ENCODE results near the gene KIF26B.

Gene KIF26B

GRCh38 chr1:245484176-245484575 is 329.4 kb downstream of the KIF26B start (continued):
- TF ChIP-seq ZC3H10 (CRISPR knock-in tag; IDR thresholded peaks at IDR 0.05) = no peak

DNA sequence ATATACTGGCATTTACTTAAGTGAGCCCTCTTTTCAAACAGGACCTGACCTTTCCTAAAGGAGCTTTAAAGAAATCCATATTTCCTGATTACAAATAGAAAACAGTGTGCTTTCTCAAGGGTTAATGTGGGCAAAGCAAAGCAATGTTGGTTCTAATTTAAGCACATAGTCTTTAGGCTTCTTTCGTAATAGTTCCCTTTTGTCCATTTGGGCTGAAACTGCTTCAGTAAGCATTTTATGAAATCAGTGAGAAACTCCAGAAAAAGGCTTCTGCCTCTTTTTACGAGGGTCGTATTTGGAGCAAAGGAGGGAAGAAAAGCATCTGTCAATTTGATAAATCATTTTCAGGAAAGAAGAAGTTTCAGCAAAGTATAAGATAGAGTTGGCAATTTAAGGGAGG is 331.2 kb downstream of the KIF26B start:
- TF ChIP-seq ZNF8 (CRISPR knock-in tag; IDR thresholded peaks at IDR 0.05) = no peak
- no peak for TF ChIP-seq RARB (CRISPR knock-in tag; IDR thresholded peaks at IDR 0.05)
- TF ChIP-seq TCF4 (CRISPR knock-in tag; IDR thresholded peaks at IDR 0.05; ENCODE audit: borderline replicate concordance) = no peak
- no peak for TF ChIP-seq ISL1 (CRISPR knock-in tag; IDR thresholded peaks at IDR 0.05)
- no peak for ATAC-seq

GRCh38 chr1:245486775-245487470 is 332.1 kb downstream of the KIF26B start:
- TF ChIP-seq TCF4 (CRISPR knock-in tag; IDR thresholded peaks at IDR 0.05; ENCODE audit: borderline replicate concordance) (no peak), TSHZ2 (CRISPR knock-in tag; IDR thresholded peaks at IDR 0.05) (no peak), ESRRG (CRISPR knock-in tag; IDR thresholded peaks at IDR 0.05) (no peak), ZNF565 (CRISPR knock-in tag; conservative IDR thresholded peaks at IDR 0.05; ENCODE audit: low read depth) (no peak), ISL1 (CRISPR knock-in tag; IDR thresholded peaks at IDR 0.05) (no peak), GLIS3 (CRISPR knock-in tag; IDR thresholded peaks at IDR 0.05) (no peak), TOX (CRISPR knock-in tag; IDR thresholded peaks at IDR 0.05; ENCODE audit: borderline replicate concordance) (no peak), ZFP3 (CRISPR knock-in tag; IDR thresholded peaks at IDR 0.05) (no peak), ARNTL (CRISPR knock-in tag; IDR thresholded peaks at IDR 0.05; ENCODE audit: borderline replicate concordance, low read depth) (no peak)
- ATAC-seq = no peak

DNA sequence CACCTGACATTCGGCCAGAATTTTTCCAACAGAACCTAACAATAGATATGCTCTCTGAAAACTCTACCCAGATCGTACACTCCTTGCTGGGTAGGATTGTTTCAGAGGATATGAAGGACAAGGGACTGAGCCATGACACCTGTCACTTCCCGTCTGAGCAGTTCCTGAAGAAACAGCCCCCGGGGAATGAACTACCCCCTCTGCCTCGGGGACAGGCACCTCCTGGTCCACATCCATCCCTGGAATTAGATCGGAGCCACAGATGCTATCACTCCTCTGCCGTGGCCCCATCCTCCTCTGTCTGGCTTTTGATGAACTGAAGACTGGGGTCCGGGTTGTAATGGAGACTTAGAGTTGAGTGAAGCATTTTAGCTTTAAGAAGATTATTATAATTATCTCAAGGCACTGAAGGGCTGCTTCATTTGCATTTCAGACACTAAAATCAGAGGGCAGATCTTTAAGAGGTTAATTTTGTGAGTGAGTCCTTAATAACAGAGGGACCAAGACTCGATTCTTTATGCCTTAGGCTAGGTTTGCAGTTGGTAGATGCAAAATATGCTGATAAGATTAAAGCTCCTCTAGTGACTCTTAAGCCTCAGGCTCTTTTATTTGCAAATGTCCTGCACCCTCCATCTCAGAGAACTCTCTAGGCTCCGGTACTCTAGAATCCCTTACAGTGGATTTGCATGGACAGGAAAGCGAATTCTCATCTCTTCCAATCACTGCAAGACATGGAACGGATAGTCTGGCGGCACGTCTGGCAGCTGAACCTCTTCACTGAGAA is 333.8 kb downstream of the KIF26B start:
- no peak for ATAC-seq
- TF ChIP-seq SNAI2 (CRISPR knock-in tag; IDR thresholded peaks at IDR 0.05) (no peak), PPARA (CRISPR knock-in tag; IDR thresholded peaks at IDR 0.05; ENCODE audit: borderline replicate concordance) (no peak), RARB (CRISPR knock-in tag; IDR thresholded peaks at IDR 0.05) (no peak), ARNTL (CRISPR knock-in tag; IDR thresholded peaks at IDR 0.05; ENCODE audit: borderline replicate concordance, low read depth) (no peak), ZFP30 (CRISPR knock-in tag; IDR thresholded peaks at IDR 0.05) (no peak), GLIS3 (CRISPR knock-in tag; IDR thresholded peaks at IDR 0.05) (no peak), ZC3H10 (CRISPR knock-in tag; IDR thresholded peaks at IDR 0.05) (no peak), TOX (CRISPR knock-in tag; IDR thresholded peaks at IDR 0.05; ENCODE audit: borderline replicate concordance) (no peak), ZNF565 (CRISPR knock-in tag; conservative IDR thresholded peaks at IDR 0.05; ENCODE audit: low read depth) (no peak), ZFP3 (CRISPR knock-in tag; IDR thresholded peaks at IDR 0.05) (no peak), CSDC2 (CRISPR knock-in tag; IDR thresholded peaks at IDR 0.05) (no peak), CREB5 (CRISPR knock-in tag; IDR thresholded peaks at IDR 0.05; ENCODE audit: low read depth) (no peak), ZNF70 (CRISPR knock-in tag; IDR thresholded peaks at IDR 0.05) (no peak), TSHZ2 (CRISPR knock-in tag; IDR thresholded peaks at IDR 0.05) (no peak)
- TF ChIP-seq, protein P1, sequence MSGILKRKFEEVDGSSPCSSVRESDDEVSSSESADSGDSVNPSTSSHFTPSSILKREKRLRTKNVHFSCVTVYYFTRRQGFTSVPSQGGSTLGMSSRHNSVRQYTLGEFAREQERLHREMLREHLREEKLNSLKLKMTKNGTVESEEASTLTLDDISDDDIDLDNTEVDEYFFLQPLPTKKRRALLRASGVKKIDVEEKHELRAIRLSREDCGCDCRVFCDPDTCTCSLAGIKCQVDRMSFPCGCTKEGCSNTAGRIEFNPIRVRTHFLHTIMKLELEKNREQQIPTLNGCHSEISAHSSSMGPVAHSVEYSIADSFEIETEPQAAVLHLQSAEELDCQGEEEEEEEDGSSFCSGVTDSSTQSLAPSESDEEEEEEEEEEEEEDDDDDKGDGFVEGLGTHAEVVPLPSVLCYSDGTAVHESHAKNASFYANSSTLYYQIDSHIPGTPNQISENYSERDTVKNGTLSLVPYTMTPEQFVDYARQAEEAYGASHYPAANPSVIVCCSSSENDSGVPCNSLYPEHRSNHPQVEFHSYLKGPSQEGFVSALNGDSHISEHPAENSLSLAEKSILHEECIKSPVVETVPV (CRISPR knock-in tag; IDR thresholded peaks at IDR 0.05) = no peak
- TF ChIP-seq, protein P2, sequence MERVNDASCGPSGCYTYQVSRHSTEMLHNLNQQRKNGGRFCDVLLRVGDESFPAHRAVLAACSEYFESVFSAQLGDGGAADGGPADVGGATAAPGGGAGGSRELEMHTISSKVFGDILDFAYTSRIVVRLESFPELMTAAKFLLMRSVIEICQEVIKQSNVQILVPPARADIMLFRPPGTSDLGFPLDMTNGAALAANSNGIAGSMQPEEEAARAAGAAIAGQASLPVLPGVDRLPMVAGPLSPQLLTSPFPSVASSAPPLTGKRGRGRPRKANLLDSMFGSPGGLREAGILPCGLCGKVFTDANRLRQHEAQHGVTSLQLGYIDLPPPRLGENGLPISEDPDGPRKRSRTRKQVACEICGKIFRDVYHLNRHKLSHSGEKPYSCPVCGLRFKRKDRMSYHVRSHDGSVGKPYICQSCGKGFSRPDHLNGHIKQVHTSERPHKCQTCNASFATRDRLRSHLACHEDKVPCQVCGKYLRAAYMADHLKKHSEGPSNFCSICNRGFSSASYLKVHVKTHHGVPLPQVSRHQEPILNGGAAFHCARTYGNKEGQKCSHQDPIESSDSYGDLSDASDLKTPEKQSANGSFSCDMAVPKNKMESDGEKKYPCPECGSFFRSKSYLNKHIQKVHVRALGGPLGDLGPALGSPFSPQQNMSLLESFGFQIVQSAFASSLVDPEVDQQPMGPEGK (CRISPR knock-in tag; IDR thresholded peaks at IDR 0.05; ENCODE audit: borderline replicate concordance) = no peak

Measured in SK-N-SH treated with all-trans-retinoic acid at 6 μM for 48 hours (cell line).